ENCODE measurements around the gene THSD7A.

THSD7A gene

GRCh38 chr7:11427686-11428273 is 404.2 kb downstream of the THSD7A start:
- no peak for DNase-seq (ENCODE audit: extremely low read depth in 1 of 2, low read depth in 1 of 2)

DNA sequence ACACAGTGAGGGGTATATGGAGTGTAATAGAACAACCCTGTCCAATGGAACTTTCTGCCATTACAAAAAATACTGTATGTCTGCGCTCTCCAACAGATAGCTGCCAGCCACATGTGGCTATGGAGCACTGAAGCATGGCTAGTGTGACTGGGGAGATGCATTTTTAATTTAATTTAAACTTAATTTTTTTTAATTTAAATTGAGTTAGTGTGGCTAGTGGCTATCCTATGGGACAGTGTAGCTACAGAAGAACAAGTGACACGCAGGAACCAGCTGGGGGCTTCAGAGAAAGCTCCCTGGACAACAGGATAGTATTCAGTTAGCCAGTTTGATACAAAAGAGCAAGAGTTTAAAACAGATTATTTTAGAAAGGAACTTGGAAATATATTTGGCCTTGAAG is 408.0 kb downstream of the THSD7A start:
- no peak for DNase-seq (ENCODE audit: extremely low read depth in 1 of 2, low read depth in 1 of 2)

GRCh38 chr7:11420049-11420448 is 411.9 kb downstream of the THSD7A start:
- DNase-seq (ENCODE audit: extremely low read depth in 1 of 2, low read depth in 1 of 2): no peak

DNA sequence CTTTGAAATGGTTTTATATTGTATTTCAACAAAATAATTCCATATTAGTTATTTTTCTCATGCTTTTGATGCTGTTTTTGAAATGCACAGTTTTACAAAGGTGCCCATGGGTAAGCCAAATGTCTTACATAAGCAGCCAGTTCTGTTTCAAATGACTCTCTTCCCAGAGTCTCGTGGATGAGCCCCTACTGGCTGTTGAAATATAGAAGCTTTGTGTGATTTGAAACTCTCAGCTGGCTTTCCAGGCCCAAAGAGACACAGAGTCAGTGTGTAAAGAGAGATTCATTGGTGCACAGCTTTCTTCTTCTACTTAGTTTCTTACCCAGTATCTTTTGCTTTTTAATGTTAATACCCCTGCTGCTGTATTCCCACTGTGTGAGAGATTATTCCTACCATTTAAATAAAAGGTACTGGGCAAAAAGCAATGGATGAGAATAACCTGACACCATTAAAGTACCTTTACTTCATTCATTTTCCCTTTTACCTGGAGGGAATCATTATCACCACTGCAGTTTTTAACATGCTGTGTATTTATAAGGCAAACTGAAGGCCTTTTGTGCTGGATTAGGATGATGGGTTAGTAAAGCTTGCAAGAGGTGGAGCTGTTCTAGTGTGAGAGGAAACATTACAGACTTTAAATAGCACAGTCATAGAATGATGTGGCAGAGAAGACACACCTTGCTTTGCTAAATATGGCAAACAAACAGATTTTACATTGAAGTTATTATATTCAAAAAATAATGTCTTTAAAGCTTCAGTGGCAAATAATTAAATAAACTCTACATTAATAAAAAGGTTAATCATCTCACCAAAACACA is 415.1 kb downstream of the THSD7A start:
- DNase-seq (ENCODE audit: extremely low read depth in 1 of 2, low read depth in 1 of 2): no peak

DNA sequence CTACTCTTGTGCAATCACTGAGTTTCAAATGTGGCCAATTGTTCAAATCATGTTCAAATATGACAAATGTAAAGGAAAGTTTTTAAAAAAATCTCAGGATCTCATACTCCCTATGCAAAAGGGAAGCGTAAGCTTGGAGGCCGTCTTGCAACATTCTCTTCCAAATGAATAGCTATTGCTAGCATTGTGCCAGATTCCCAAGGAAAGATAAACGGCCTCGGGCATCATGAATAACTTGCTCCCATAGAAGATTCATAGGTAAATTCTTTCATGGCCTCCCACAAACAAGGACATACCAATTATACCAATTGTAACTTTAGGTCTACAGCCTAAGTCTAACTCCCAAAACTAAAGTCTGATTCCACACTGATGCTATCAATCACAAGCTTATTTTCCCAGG is 416.9 kb downstream of the THSD7A start:
- DNase-seq (ENCODE audit: extremely low read depth in 1 of 2, low read depth in 1 of 2): no peak

- no peak for DNase-seq (ENCODE audit: extremely low read depth in 1 of 2, low read depth in 1 of 2)
Observed at GRCh38 chr7:11413901-11414300, 418.1 kb downstream of the THSD7A start.

- DNase-seq (ENCODE audit: extremely low read depth in 1 of 2, low read depth in 1 of 2): no peak
Observed at GRCh38 chr7:11412036-11412435, 420.0 kb downstream of the THSD7A start.

DNA sequence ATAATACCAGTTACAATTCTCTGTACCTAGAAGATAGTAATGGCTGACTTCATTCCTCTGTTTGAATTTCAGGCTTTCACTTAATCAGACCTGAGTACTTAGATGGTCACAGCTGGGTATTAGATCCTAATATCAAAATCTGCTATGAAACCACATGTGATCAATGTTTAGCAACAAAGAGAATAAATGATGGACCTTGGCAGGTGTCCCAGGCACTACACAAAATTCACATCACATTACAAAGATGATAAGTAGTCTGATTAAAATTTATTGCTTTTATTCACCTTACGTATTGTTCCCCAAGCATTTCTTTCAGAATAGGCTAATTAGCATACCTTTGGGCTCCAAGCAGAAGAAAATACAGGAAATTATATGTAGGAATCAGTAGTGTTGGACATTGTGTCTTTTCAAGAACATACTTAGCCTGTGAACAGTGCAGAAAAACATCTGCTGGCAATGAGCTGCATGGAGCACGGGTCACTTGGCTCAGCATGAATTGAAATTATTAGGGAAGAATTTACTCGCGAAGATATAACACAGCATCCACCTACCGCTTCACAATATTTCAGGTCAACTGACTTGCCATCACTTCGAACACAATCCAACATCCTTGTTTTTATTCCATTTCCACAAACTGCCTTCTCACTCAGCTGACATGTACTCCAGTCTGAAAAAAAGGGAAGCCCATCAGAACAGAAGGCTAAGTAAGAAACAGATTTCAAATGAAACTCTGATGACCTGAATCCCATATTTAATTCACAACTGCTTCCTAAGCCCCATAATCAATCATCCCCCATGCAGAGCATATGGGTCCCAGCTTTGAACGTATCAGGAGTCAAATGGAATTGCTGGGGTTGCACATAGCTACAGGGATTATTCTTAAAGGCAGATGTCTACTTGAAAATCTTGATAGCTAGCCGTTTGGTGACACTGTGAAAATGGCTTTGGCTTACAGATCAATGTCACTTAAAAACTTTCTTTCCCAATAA is 421.0 kb downstream of the THSD7A start:
- no peak for DNase-seq (ENCODE audit: extremely low read depth in 1 of 2, low read depth in 1 of 2)

- DNase-seq (ENCODE audit: extremely low read depth in 1 of 2, low read depth in 1 of 2): no peak
Observed at GRCh38 chr7:11404355-11404754, 427.6 kb downstream of the THSD7A start.

- no peak for DNase-seq (ENCODE audit: extremely low read depth in 1 of 2, low read depth in 1 of 2)
Observed at GRCh38 chr7:11403781-11404180, 428.2 kb downstream of the THSD7A start.

- no peak for DNase-seq (ENCODE audit: extremely low read depth in 1 of 2, low read depth in 1 of 2)
Observed at GRCh38 chr7:11394438-11394837, 437.6 kb downstream of the THSD7A start.

DNA sequence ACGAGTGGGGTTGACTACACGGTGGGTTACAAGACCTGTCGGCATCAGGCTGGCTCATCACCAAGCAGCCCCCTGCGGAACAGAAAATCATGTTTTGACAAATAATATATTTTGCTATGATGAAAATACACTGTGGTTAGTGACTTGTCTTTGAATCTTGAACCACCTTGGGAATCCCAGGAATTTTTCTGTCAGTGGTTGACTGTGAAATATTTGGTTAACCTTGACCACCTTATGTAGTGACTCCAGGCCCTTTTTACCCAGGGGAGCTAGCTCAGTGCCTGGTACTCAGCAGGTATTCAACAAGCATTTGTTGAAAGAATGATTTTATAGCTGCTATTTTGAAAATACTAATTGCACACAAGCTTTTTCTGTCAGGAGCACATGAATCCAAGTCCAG is 452.4 kb downstream of the THSD7A start:
- DNase-seq (ENCODE audit: extremely low read depth in 1 of 2, low read depth in 1 of 2): no peak

- no peak for DNase-seq (ENCODE audit: extremely low read depth in 1 of 2, low read depth in 1 of 2)
Observed at GRCh38 chr7:11376529-11376928, 455.5 kb downstream of the THSD7A start.

GRCh38 chr7:11374629-11375028 is 457.4 kb downstream of the THSD7A start:
- no peak for DNase-seq (ENCODE audit: extremely low read depth in 1 of 2, low read depth in 1 of 2)

GRCh38 chr7:11373546-11374142 is 458.4 kb downstream of the THSD7A start:
- DNase-seq (ENCODE audit: extremely low read depth in 1 of 2, low read depth in 1 of 2): no peak

DNA sequence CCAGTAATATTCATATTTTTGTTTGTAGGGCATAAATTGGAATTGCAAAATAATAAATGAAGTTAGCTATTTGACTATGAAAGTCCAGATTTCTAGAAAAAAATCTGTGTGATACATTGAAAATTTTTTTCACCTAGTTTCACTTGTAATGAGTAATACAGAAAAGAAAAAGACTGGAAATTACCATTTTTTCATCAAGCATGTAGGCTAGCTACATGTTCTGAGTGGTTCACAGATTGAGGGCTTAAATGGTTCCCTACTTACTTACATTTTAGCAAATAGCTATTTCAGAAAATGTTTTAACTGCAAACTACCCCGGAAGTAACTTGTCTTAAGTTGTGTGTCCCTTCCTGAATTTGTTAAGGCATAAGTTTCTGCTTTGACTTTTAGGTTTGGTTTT is 462.3 kb downstream of the THSD7A start:
- no peak for DNase-seq (ENCODE audit: extremely low read depth in 1 of 2, low read depth in 1 of 2)

- DNase-seq (ENCODE audit: extremely low read depth in 1 of 2, low read depth in 1 of 2): no peak
Observed at GRCh38 chr7:11366118-11366517, 465.9 kb downstream of the THSD7A start.

GRCh38 chr7:11358637-11359036 is 473.4 kb downstream of the THSD7A start:
- no peak for DNase-seq (ENCODE audit: extremely low read depth in 1 of 2, low read depth in 1 of 2)

DNA sequence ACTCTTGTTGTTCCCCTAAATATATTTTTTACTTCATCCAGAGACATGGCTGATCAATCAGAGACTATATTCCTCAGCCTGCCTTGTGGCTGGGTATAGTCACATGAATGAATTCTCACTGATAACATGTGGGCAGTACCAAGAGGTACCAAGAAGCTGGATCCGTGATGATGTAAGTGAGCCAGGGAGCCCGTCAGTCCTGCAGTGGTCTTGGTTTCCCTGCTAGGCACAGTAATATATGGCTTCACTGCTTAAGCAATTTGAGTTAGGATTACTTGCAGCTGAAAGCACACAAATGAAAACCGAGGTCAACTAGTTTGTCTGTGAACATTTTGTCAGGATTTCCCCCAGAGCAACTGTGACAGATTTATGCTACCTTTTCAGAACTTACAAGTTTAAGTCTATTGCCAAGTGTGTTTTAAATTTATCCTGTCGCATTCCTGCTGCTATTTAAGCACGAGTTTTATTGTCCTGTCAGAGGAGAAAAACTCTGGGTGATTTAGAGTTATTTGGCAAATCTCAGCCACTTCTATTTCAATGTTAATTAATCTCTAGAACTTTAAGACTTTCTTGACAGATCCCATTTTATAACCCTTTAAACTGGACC is 476.5 kb downstream of the THSD7A start:
- no peak for DNase-seq (ENCODE audit: extremely low read depth in 1 of 2, low read depth in 1 of 2)

GRCh38 chr7:11346302-11346701 is 485.7 kb downstream of the THSD7A start:
- no peak for DNase-seq (ENCODE audit: extremely low read depth in 1 of 2, low read depth in 1 of 2)

- DNase-seq (ENCODE audit: extremely low read depth in 1 of 2, low read depth in 1 of 2): no peak
Observed at GRCh38 chr7:11345621-11346020, 486.4 kb downstream of the THSD7A start.
